Neural cell (in vitro differentiated cells): Measurements from ENCODE around the gene MRC2. TPM values are rescaled to one million over a fixed set of nuclear protein-coding genes. Genes with fewer than 3 reads are reported as not detected.
"Not testable (repeated sequence)": the region's sequence is repeated elsewhere in the genome, so short reads cannot be mapped to it uniquely, and the experiment has no call there.

Source experiments
- H2AFZ ChIP-seq: fragments of 200-600, 300-800 bp; sonication (generic), shearing (Covaris generic); 2 replicates; pipeline ENCODE4 v1.6.0; 2014; ENCODE audit warnings: low read depth, mild to moderate bottlenecking, antibody characterized with exemption, low read length, moderate library complexity
- H3F3A ChIP-seq: fragments of 200-600 bp; shearing (Covaris generic); 2 replicates; pipeline ENCODE4 v1.6.1; 2016; ENCODE audit warnings: mild to moderate bottlenecking, moderate library complexity, mixed read lengths, antibody characterized with exemption, low read length; ENCODE audit not compliant: insufficient read depth, poor library complexity, severe bottlenecking
- H3K27ac ChIP-seq: fragments of 200-600, 300-800 bp; sonication (generic), shearing (Covaris generic); 2 replicates; pipeline ENCODE4 v1.5.1; 2014; ENCODE audit warnings: mild to moderate bottlenecking, low read length, moderate library complexity
- H3K27me3 ChIP-seq: fragments of 300-800, 200-600 bp; sonication (generic), shearing (Covaris generic); 2 replicates; pipeline ENCODE4 v1.6.0; 2014; ENCODE audit warnings: mild to moderate bottlenecking, low read depth, low read length, moderate library complexity; ENCODE audit not compliant: insufficient read depth
- H3K36me3 ChIP-seq: fragments of 300-800, 200-600 bp; sonication (generic), shearing (Covaris generic); 2 replicates; pipeline ENCODE4 v1.5.1; 2014; ENCODE audit warnings: mild to moderate bottlenecking, antibody characterized with exemption, low read length, moderate library complexity; ENCODE audit not compliant: insufficient read depth
- H3K4me2 ChIP-seq: fragments of 300-800, 200-600 bp; sonication (generic), shearing (Covaris generic); 2 replicates; pipeline ENCODE4 v1.6.0; 2014; ENCODE audit warnings: mild to moderate bottlenecking, low read length
- H3K4me3 ChIP-seq: fragments of 300-800, 200-600 bp; sonication (generic), shearing (Covaris generic); 2 replicates; pipeline ENCODE4 v1.5.1; 2014; ENCODE audit warnings: mild to moderate bottlenecking, low read length, moderate library complexity
- H3K79me2 ChIP-seq: fragments of 200-600 bp; shearing (Covaris generic); replicated peaks from 2 replicates; pipeline ENCODE4 v1.6.0; 2014; ENCODE audit warnings: mild to moderate bottlenecking, low read length, moderate library complexity; ENCODE audit not compliant: insufficient read depth
- H3K9ac ChIP-seq: fragments of 300-800, 200-600 bp; sonication (generic), shearing (Covaris generic); 2 replicates; pipeline ENCODE4 v1.6.1; 2016; ENCODE audit warnings: mild to moderate bottlenecking, low read length, mixed read lengths
- H3K9me2 ChIP-seq: fragments of 200-600 bp; shearing (Covaris generic); 2 replicates; pipeline ENCODE4 v1.6.1; 2016; ENCODE audit warnings: mild to moderate bottlenecking, low read length, mixed read lengths; ENCODE audit not compliant: insufficient read depth
- H3K9me3 ChIP-seq: fragments of 200-600, 300-800 bp; sonication (generic), shearing (Covaris generic); 2 replicates; pipeline ENCODE4 v1.6.1; 2016; ENCODE audit warnings: mild to moderate bottlenecking, mixed run types, low read length, moderate library complexity, mixed read lengths
- H4K20me1 ChIP-seq: fragments of 200-600 bp; shearing (Covaris generic); 2 replicates; pipeline ENCODE4 v1.6.1; 2016; ENCODE audit warnings: mild to moderate bottlenecking, mixed run types; ENCODE audit not compliant: insufficient read depth
- CTCF ChIP-seq: fragments of 450-650 bp; IDR thresholded peaks from 2 replicates; pipeline ENCODE4 v1.5.1; 2014; ENCODE audit warnings: antibody characterized with exemption, mild to moderate bottlenecking, moderate library complexity; ENCODE audit not compliant: poor library complexity, severe bottlenecking
- EP300 ChIP-seq: fragments of 450-650 bp; conservative IDR thresholded peaks from 2 replicates; pipeline ENCODE4 v1.6.1; 2014; ENCODE audit warnings: antibody characterized with exemption, mild to moderate bottlenecking, moderate library complexity; ENCODE audit not compliant: poor library complexity, severe bottlenecking
- EZH2 ChIP-seq: fragments of 200-600, 300-800 bp; shearing (Covaris generic), sonication (generic); IDR thresholded peaks from 2 replicates; pipeline ENCODE4 v1.6.1; 2014; ENCODE audit warnings: antibody characterized with exemption, low read length, borderline replicate concordance, mild to moderate bottlenecking; ENCODE audit not compliant: insufficient read depth, poor library complexity, severe bottlenecking
- MXI1 ChIP-seq: fragments of 450-650 bp; conservative IDR thresholded peaks from 2 replicates; pipeline ENCODE4 v1.6.1; 2014; ENCODE audit warnings: antibody characterized with exemption, mild to moderate bottlenecking; ENCODE audit not compliant: poor library complexity, severe bottlenecking
- POLR2AphosphoS5 ChIP-seq: IDR thresholded peaks from 2 replicates; pipeline ENCODE4 v1.6.1; 2012
- RAD21 ChIP-seq: fragments of 450-650 bp; conservative IDR thresholded peaks from 2 replicates; pipeline ENCODE4 v1.6.1; 2014; ENCODE audit warnings: antibody characterized with exemption, mild to moderate bottlenecking, moderate library complexity
- REST ChIP-seq: IDR thresholded peaks from 2 replicates; pipeline ENCODE4 v1.6.1; 2012; ENCODE audit warnings: borderline replicate concordance
- SMC3 ChIP-seq: fragments of 450-650 bp; conservative IDR thresholded peaks from 2 replicates; pipeline ENCODE4 v1.6.1; 2014; ENCODE audit warnings: antibody characterized with exemption, mild to moderate bottlenecking, moderate library complexity; ENCODE audit not compliant: poor library complexity
- TAF1 ChIP-seq: IDR thresholded peaks from 2 replicates; pipeline ENCODE4 v1.6.1; 2012; ENCODE audit warnings: low read depth
- polyA plus RNA-seq: library from polyadenylated mRNA; depleted of rRNA; stranded (reverse); fragments of >200 nt; gene quantifications from 2 replicates; pipeline ENCODE4 v1.2.3, GENCODE V29; 2014

The MRC2 gene
- polyA plus RNA-seq, 1 donor from 2014 or later: 0.36 TPM

- H3K27ac ChIP-seq: no peak overlapping the region
- no peaks in the 10 kb centered on the region for H3K9me3 ChIP-seq
- peaks cover 4% of the 10 kb centered on the region for H3K36me3 ChIP-seq
- TF ChIP-seq SMC3 (no peak), REST (no peak), CTCF (no peak), MXI1 (no peak), EP300 (no peak), POLR2AphosphoS5 (no peak), RAD21 (no peak), TAF1 (no peak), EZH2 (no peak)
- H3K9me2 ChIP-seq: no peaks in the 10 kb centered on the region
- no peaks in the 10 kb centered on the region for H3K79me2 ChIP-seq
- H3K4me3 ChIP-seq: no peak overlapping the region
- H3K4me2 ChIP-seq: no peak overlapping the region
- H3F3A ChIP-seq: no peaks in the 10 kb centered on the region
- no peak overlapping the region for H3K9ac ChIP-seq
- no peaks in the 10 kb centered on the region for H3K27me3 ChIP-seq
- no peaks in the 10 kb centered on the region for H4K20me1 ChIP-seq
- H2AFZ ChIP-seq: no peak overlapping the region
These were observed 39.4 kb upstream of the MRC2 start for GRCh38 chr17:62588109-62588508.

GRCh38 chr17:62591333-62591732 is 36.1 kb upstream of the MRC2 start:
- no peaks in the 10 kb centered on the region for H3K9me2 ChIP-seq
- TF ChIP-seq EZH2 (no peak), REST (no peak), RAD21 (no peak), POLR2AphosphoS5 (no peak), TAF1 (no peak), SMC3 (no peak), MXI1 (no peak), EP300 (no peak), CTCF (no peak)
- no peaks in the 10 kb centered on the region for H3K27me3 ChIP-seq
- H3K4me2 ChIP-seq: no peak overlapping the region
- H3F3A ChIP-seq: no peaks in the 10 kb centered on the region
- no peak overlapping the region for H3K4me3 ChIP-seq
- H3K9ac ChIP-seq: no peak overlapping the region
- H3K9me3 ChIP-seq: peaks cover 5% of the 10 kb centered on the region
- no peak overlapping the region for H2AFZ ChIP-seq
- H4K20me1 ChIP-seq: no peaks in the 10 kb centered on the region
- H3K79me2 ChIP-seq: no peaks in the 10 kb centered on the region
- no peak overlapping the region for H3K27ac ChIP-seq
- peaks cover 9% of the 10 kb centered on the region for H3K36me3 ChIP-seq

- not testable (repeated sequence) for H3F3A ChIP-seq, H3K9ac ChIP-seq, H3K9me3 ChIP-seq, H3K4me3 ChIP-seq, H3K27me3 ChIP-seq, H3K27ac ChIP-seq, H3K79me2 ChIP-seq, H3K9me2 ChIP-seq, H2AFZ ChIP-seq, H4K20me1 ChIP-seq, H3K4me2 ChIP-seq
- peaks cover 14% of the 10 kb centered on the region for H3K36me3 ChIP-seq
These were observed 35.6 kb upstream of the MRC2 start for GRCh38 chr17:62591822-62592221.
